ENCODE measurements around the gene ZFR. TPM values are rescaled to one million over a fixed set of nuclear protein-coding genes. Genes with fewer than 3 reads are reported as not detected.

Gene ZFR
- 29.4 TPM for polyA plus RNA-seq (2012; ENCODE audit: low read depth, missing spikeins)

- TF ChIP-seq PAX5 (IDR thresholded peaks at IDR 0.05; ENCODE audit: insufficient read depth, low read length, severe bottlenecking) (peak; percentile 95), POLR2AphosphoS5 (IDR thresholded peaks at IDR 0.05; ENCODE audit: low read depth, low read length) (peak; percentile 63; the same call in 1 of the 2 replicates), TAF1 (IDR thresholded peaks at IDR 0.05; ENCODE audit: low read depth, low read length) (no peak), POLR2A (IDR thresholded peaks at IDR 0.05; ENCODE audit: low read depth, low read length) (peak; percentile 64; the same call in 1 of the 2 replicates)
- FAIRE-seq, result peak; percentile 95
These were observed at the start of gene ZFR for GRCh38 chr5:32444431-32445286. Gene ZFR (minus strand): TSS chr5:32444740. CDS start chr5:32444658, 82 bp downstream.

DNA sequence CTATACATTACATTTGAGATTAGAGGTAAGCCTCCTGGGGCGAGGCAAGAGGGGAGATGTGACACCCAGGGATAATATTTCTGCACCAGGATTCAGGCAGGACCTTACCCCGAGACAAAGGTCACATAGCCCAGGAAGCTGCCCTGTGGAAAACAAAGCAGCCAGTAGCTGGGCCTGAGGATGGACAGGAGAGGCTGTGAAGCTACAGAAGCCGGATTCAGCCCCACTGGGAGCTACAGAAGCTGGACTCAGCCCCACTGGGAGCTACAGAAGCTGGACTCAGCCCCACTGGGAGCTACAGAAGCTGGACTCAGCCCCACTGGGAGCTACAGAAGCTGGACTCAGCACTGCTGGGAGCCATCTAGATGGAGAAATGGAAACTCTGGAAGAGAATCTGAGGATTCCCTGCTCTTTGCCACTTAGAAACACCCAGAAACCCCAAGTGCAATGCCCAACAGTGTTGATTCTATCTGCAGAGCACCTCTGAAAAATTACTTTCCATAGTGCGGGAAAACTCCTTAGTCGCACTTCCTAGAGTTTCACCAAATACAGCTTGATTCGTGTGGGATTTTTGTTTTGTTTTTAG lies 46.5 kb upstream of the ZFR start:
- no peak for DNase-seq (ENCODE audit: insufficient read length, low spot score)
- no peak for FAIRE-seq
- no peak for TF ChIP-seq PAX5 (IDR thresholded peaks at IDR 0.05; ENCODE audit: insufficient read depth, low read length, severe bottlenecking)
- TF ChIP-seq SPI1 (IDR thresholded peaks at IDR 0.05; ENCODE audit: low read depth, low read length), result no peak
- no peak for TF ChIP-seq POU2F2 (IDR thresholded peaks at IDR 0.05; ENCODE audit: low read depth, low read length)
- no peak for TF ChIP-seq POLR2A (IDR thresholded peaks at IDR 0.05; ENCODE audit: low read depth, low read length)
- no peak for TF ChIP-seq POLR2AphosphoS5 (IDR thresholded peaks at IDR 0.05; ENCODE audit: low read depth, low read length)
- TF ChIP-seq TAF1 (IDR thresholded peaks at IDR 0.05; ENCODE audit: low read depth, low read length), result no peak

More at GRCh38 chr5:32444431-32445286, at the start of gene ZFR:
- DNase-seq (ENCODE audit: insufficient read length, low spot score), result peak; percentile 96

GRCh38 chr5:32489791-32490562 lies 45.4 kb upstream of the ZFR start:
- TF ChIP-seq POLR2AphosphoS5 (IDR thresholded peaks at IDR 0.05; ENCODE audit: low read depth, low read length) (no peak), PAX5 (IDR thresholded peaks at IDR 0.05; ENCODE audit: insufficient read depth, low read length, severe bottlenecking) (no peak), POLR2A (IDR thresholded peaks at IDR 0.05; ENCODE audit: low read depth, low read length) (no peak)
- FAIRE-seq (peak; percentile 51), DNase-seq (ENCODE audit: insufficient read length, low spot score) (peak; percentile 37)

DNA sequence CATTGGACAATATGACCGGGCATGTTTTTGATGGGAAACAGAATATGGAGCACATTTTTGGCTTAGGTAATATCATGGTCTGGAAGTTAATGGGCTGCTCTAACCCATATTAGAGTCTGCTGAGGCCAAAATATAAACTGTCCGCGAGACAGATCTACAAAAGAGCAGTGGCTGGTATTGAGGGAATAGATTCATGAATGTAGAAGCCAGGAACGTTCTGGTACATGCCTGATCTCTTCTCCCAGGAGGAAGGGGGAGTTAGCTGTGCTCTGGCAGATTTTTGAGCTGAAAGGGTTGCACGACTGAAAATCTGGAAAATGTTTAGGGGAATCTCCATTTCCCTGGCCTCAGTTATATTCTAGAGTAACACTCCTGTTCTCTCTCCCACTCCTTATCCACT lies 42.9 kb upstream of the ZFR start:
- DNase-seq (ENCODE audit: insufficient read length, low spot score) (no peak), FAIRE-seq (no peak)
- TF ChIP-seq POLR2A (IDR thresholded peaks at IDR 0.05; ENCODE audit: low read depth, low read length) (no peak), POLR2AphosphoS5 (IDR thresholded peaks at IDR 0.05; ENCODE audit: low read depth, low read length) (no peak), SPI1 (IDR thresholded peaks at IDR 0.05; ENCODE audit: low read depth, low read length) (no peak), POU2F2 (IDR thresholded peaks at IDR 0.05; ENCODE audit: low read depth, low read length) (no peak), TAF1 (IDR thresholded peaks at IDR 0.05; ENCODE audit: low read depth, low read length) (no peak), PAX5 (IDR thresholded peaks at IDR 0.05; ENCODE audit: insufficient read depth, low read length, severe bottlenecking) (no peak)

GRCh38 chr5:32487008-32487407 lies 42.5 kb upstream of the ZFR start:
- FAIRE-seq, result no peak
- TF ChIP-seq TAF1 (IDR thresholded peaks at IDR 0.05; ENCODE audit: low read depth, low read length) (no peak), POLR2A (IDR thresholded peaks at IDR 0.05; ENCODE audit: low read depth, low read length) (no peak), POLR2AphosphoS5 (IDR thresholded peaks at IDR 0.05; ENCODE audit: low read depth, low read length) (no peak), SPI1 (IDR thresholded peaks at IDR 0.05; ENCODE audit: low read depth, low read length) (no peak), PAX5 (IDR thresholded peaks at IDR 0.05; ENCODE audit: insufficient read depth, low read length, severe bottlenecking) (no peak), POU2F2 (IDR thresholded peaks at IDR 0.05; ENCODE audit: low read depth, low read length) (no peak)

DNA sequence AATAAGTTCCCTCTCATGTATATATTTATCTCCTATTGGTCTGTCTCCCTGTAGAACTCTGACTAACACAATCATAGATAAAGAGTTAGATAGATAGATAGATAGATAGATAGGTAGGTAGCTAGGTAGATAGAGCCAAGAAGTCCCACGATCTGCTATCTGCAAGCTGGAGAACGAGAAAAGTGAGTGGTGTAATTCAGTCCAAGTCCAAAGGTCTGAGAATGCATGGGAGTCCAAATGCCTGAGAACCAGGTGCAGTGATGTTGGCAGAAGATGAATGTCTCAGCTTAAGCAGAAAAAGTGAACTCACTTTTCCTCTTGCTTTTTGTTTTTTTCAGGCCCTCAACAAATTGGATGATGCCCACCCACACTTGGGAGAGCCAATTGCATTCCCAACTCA lies 37.7 kb upstream of the ZFR start:
- no peak for TF ChIP-seq POLR2A (IDR thresholded peaks at IDR 0.05; ENCODE audit: low read depth, low read length)
- TF ChIP-seq POLR2AphosphoS5 (IDR thresholded peaks at IDR 0.05; ENCODE audit: low read depth, low read length), result no peak
- no peak for TF ChIP-seq POU2F2 (IDR thresholded peaks at IDR 0.05; ENCODE audit: low read depth, low read length)
- no peak for TF ChIP-seq SPI1 (IDR thresholded peaks at IDR 0.05; ENCODE audit: low read depth, low read length)
- TF ChIP-seq TAF1 (IDR thresholded peaks at IDR 0.05; ENCODE audit: low read depth, low read length), result no peak
- TF ChIP-seq PAX5 (IDR thresholded peaks at IDR 0.05; ENCODE audit: insufficient read depth, low read length, severe bottlenecking), result no peak
- DNase-seq (ENCODE audit: insufficient read length, low spot score), result no peak
- no peak for FAIRE-seq

More at GRCh38 chr5:32487008-32487407, 42.5 kb upstream of the ZFR start:
- DNase-seq (ENCODE audit: insufficient read length, low spot score), result no peak

DNA sequence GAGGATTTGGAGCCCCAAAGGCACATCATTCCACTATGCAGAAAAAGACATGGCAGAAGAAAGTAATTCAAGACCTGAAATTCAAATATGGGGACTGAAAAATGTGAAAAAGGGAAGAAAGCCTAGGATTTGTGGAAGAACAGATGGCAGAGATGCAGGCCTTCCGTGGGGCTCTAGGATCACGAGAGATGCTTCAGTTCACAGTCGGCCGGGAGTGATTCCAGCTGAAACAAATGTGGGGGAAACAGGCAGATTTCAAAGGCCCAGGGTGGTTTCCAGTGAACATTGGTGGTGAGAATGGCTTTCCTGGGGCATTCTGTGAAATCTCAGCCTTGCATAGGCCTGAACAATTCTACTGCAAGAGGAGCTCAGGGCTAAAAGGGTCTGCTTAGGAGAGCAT lies 34.6 kb upstream of the ZFR start:
- no peak for TF ChIP-seq SPI1 (IDR thresholded peaks at IDR 0.05; ENCODE audit: low read depth, low read length)
- no peak for TF ChIP-seq PAX5 (IDR thresholded peaks at IDR 0.05; ENCODE audit: insufficient read depth, low read length, severe bottlenecking)
- TF ChIP-seq POLR2AphosphoS5 (IDR thresholded peaks at IDR 0.05; ENCODE audit: low read depth, low read length), result no peak
- no peak for TF ChIP-seq POU2F2 (IDR thresholded peaks at IDR 0.05; ENCODE audit: low read depth, low read length)
- no peak for TF ChIP-seq TAF1 (IDR thresholded peaks at IDR 0.05; ENCODE audit: low read depth, low read length)
- TF ChIP-seq POLR2A (IDR thresholded peaks at IDR 0.05; ENCODE audit: low read depth, low read length), result no peak
- no peak for FAIRE-seq
- DNase-seq (ENCODE audit: insufficient read length, low spot score), result no peak

- FAIRE-seq (no peak), DNase-seq (ENCODE audit: insufficient read length, low spot score) (no peak)
- TF ChIP-seq POLR2AphosphoS5 (IDR thresholded peaks at IDR 0.05; ENCODE audit: low read depth, low read length) (no peak), TAF1 (IDR thresholded peaks at IDR 0.05; ENCODE audit: low read depth, low read length) (no peak), SPI1 (IDR thresholded peaks at IDR 0.05; ENCODE audit: low read depth, low read length) (no peak), POLR2A (IDR thresholded peaks at IDR 0.05; ENCODE audit: low read depth, low read length) (no peak), POU2F2 (IDR thresholded peaks at IDR 0.05; ENCODE audit: low read depth, low read length) (no peak), PAX5 (IDR thresholded peaks at IDR 0.05; ENCODE audit: insufficient read depth, low read length, severe bottlenecking) (no peak)
These were observed 32.4 kb upstream of the ZFR start for GRCh38 chr5:32476891-32477290.

Data from GM12891 (cell line).